HG03342 (cell line): Measurements from ENCODE around the gene SMIM14.
"Not testable (repeated sequence)": the region's sequence is repeated elsewhere in the genome, so short reads cannot be mapped to it uniquely, and the experiment has no call there.

Experiments used
- ATAC-seq: cut with Tn5 transposase; IDR thresholded peaks from one replicate; pipeline ENCODE4 v1.9.1; 2021; ENCODE audit warnings: mild to moderate bottlenecking, moderate library complexity; ENCODE audit not compliant: unreplicated experiment

Gene SMIM14

DNA sequence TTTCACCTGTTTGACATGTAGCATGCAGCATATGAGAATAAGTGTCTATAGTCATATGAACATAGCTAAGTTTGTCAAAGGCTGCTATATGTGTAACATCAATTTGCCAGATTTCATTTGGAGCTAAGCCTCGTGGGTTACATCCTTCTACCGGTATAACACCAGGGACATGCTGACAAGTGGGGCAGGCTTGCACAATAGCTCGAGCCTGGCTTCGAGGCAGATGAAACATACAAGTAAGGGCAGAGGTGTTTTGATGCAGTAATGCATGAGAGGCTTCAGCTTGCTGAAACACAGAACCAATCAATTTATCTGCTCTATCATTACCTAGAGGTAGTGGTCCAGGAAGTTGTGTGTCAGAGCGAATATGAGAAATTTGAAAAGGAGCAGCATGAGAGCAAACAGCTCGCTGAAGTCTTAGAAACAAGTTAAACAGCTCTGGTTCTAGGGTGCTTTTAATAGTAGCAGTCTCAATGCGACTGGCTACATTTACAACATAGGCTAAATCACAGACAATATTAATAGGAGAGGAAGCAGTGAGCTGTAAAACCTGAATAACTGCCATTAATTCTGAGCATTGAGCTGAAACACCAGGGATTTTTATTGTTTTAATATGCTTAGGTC is 96.6 kb downstream of the SMIM14 start:
- ATAC-seq, result no peak

DNA sequence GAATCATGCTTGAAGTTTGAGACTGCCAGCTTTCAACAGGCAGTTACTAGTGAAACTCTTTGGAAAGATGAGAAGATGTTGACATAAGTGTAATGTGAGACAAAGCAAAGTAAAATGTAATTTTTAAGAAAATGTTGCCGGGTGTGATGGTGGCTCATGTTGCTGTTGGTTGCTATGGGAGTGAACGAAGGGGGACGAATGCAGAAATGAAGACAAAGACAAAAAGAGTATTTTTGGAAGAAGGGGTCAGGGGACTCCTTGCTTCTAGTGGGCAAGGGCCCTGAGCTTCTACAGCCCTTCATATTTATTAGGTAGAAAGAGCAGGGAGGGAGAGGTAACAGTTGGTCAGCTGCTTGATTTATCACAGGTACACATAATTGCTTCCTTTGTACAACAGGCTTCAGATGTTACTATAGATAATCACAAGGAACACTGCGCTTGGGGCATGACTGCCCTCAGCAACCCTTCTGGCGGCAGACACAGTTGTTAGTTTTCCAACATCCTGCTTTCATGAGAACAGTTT is 99.5 kb downstream of the SMIM14 start:
- ATAC-seq, result no peak

DNA sequence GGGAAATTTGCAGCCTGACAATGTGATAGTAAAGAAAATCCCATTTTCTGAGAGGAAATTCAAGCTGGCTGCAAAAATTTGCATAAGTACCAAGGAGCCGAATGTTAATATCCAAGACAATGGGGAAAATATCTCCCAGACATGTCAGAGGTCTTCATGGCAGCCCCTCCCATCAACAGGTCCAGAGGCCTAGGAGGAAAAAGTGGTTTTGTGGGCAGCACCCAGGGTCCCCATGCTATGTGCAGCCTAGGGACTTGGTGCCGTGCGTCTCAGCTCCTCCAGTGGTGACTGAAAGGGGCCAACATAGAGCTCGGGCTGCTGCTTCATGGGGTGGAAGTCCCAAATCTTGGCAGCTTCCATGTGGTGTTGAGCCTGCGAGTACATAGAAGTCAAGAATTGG is 105.1 kb downstream of the SMIM14 start:
- ATAC-seq, result no peak

DNA sequence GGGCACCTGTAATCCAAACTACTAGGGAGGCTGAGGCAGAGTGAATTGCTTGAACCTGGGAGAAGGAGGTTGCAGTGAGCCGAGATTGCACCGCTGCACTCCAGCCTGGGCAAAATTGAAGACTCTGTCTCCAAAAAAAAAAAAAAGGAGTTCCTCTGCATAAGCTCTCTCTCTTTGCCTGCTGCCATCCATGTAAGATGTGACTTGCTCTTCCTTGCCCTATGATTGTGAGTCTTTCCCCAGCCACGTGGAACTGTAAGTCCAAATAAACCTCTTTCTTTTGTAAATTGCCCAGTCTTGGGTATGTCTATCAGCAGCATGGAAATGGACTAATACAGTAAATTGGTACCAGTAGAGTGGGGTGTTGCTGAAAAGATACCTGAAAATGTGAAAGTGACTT is 106.4 kb downstream of the SMIM14 start:
- not testable (repeated sequence) for ATAC-seq

DNA sequence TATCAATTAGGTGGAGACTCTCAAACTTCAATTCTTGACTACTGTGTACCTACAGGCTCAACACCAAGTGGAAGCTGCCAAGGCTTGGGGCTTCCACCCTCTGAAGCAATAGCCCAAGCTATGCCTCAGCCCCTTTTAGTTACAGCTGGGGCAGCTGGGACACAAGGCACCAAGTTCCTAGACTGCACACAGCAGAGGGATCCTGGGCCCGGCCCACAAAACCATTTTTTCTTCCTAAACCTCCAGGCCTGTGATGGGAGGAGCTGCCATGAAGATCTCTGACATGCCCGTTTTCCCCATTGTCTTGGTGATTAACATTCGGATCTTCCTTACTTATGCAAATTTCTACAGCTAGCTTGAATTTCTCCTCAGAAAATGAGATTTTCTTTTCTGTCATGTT is 108.0 kb downstream of the SMIM14 start:
- ATAC-seq, result no peak

DNA sequence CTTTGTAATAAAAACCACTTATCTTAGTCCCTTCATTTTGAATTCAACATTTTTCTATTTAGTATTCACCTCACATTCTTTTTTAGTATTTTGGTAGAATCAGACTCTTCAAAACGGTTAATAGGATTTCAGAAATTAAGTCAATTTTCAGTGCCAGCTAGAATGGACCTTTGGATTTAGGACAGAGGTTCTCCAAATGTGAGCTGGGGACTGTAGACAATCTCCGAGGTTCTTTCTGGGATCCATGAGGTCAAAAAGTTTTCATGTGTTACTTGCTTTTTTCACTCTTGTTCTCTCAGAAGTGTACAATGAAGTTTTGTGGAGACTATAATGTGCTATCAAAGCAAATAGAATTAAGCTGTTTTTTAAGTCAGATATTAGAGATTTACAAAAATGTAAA is 109.1 kb downstream of the SMIM14 start:
- no peak for ATAC-seq

DNA sequence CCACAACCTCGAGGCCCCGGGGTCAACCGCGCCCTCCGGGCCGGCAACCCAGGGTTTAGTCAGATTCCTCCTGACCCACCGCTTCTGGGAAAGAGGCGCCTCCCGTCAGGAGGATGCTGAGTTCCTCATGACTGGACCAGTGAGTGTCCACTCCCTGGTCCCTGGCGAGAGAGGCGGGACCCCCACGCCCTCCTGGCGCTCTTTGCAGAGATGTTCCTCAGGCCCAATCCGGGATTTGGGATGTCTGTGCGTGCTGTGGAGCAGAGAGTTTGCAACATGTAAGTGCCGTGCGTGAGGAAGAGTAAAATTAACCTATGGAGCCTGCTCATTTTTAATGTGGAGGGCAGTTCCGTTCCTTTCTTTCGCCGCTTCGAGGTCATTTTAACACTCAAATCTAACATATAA is 110.6 kb downstream of the SMIM14 start:
- ATAC-seq, result no peak

DNA sequence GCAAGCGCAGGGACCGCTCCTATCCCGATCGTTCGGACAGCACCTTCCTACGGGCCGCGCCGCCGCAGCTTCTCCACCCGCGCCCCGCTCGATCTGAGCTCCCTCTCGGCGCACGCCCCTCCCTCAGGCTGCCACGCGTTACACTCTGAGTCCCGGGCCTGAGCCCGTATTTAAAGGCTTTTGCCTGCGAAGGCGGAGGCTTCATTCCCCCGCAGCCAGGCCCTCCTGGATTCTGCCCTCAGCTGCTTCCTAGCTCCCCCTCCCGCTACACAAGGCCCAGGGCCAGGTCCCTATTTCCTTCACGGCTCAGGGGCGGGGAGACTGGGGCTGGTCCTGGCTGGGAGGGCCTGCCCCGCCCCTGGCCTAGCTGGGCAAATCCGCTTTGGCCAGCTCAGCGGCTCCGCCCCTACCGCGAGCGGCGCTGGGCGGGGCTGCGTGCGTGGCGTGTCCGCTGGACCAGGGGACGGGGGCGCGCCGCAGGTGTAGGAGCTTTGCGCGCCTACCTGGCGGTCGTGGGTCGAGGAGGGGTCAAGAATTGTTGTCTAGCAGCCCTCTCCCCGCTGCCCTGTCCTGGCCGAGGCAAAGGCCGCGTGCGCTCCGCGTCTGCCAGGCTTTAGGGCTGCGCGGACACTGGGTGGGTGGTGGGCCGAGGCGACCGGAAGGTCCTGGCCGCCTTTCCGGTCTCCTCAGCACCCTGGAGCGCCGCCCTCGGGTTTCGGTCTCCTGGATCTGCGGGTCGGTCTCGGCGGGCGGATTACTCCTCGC is 111.2 kb downstream of the SMIM14 start, which contains the start of gene UGDH:
TSS of gene UGDH (minus strand) at position 144 of the 765 bp plus-strand sequence. CDS start 5,927 bp downstream, outside the sequence.
- ATAC-seq, result peak; percentile 94

DNA sequence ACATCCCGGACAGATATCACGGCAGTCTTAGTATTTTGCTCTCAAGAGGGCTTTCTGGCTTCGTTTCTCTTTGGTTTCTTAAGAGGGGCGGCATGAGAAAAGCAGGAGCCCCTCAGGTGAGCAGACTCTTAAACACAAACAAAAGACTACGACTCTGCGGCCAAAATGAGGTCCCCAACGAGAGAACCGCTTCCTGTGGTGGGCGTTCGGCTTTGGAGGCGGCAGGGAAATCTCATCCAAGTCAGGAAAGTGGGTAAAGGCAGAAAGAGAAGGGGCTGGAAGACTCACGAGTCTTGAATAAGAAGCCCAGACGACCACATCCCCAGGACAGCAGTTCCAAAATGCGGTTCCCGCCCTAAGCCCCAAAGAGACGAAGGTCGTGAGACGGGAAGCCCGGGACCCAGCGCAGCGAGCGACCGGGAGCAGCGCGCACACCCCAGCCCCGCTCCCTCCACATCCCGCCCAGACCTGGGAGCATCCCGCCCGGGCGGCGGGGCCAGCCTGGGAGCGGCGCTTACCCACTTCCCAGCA is 111.8 kb downstream of the SMIM14 start:
- no peak for ATAC-seq

DNA sequence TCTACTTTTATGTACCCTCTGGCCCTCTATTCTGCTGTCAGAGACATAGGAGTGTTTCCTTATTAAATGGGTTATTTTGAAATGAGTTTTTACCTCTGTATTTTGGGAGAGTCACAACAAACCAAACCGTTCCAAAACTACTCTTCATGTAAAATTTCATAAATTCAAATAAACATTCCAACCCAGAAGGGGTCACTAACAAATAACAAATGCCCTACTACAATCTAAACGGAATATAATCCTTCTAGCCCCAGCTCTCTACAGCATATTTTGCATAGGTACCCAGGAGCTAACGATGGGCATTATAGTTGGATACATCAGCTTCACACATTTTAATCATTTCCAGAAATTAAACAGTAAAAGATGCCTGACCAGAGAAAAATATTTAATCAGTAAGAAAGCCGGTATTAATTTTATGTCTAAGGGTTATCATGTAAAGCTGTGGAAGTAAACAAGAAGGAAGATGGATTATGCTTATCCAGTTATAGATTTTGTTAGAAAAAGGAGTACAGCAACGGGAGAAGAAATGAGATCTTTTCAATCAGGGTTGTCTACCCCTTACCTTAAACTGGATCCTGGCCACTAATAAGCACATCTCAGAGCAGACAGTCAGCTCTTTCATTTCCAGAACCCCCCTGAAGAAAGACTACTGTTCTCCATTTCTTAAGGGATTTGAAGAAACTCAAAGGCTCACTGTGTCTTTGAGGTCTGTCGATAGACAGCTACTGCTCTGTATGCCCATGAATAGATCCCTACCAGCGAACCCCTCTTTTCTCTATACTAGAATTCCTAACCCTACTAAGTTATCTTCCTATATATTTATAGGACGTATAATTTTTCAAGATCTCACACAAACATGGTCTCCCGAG is 112.6 kb downstream of the SMIM14 start:
- ATAC-seq, result no peak

DNA sequence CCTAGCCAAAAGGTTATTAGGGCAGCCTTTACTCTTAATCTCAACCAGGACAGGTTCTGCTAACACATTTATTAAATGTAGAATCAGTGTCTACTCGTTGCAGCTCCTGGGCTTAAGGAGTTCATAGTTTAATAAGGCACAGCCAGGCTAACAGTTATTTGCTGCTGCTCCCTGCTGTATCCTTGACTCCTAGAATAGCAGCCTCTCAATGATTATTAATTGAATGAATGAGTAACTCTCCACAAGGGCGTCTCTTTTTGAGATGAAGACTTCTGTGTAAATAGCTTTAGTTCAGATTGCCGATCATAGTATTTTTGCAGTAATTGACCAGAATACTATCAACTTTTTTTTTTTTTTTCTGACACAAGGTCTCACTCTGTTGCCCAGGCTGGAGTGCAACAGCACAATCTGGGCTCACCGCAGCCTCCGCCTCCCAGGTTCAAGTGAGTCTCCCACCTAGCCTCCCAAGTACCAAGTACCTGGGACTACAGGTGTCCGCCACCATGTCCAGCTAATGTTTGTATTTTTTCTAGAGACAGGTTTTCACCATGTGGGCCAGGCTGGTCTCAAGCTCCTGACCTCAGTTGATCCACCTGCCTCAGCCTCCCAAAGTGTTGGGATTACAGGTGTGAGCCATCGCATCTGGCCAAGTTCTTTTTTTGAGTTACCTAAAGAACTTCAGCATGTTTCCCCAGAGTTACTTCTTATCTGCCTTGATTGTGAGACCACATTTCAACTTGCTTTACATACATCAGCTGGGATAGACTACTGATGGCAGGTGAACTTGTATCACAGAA is 114.3 kb downstream of the SMIM14 start:
- no peak for ATAC-seq

DNA sequence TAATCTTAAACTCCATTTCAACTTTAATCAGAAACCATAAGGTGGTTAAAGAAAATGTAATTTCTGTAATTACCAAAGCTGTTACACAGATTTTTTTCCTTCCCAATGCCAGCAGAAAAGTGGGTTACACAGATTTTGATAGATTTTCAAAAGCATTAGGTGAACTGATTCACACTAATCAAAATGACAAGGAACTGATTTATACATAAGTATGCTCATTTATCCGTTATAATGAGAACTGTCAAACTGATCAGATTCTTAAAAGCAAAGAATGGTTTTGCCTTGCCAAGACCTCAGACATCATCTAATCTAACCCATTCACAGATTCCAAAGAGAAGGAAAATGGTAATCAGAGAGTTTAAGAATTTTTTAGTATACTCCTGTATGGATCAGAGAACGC is 116.6 kb downstream of the SMIM14 start:
- ATAC-seq, result no peak

DNA sequence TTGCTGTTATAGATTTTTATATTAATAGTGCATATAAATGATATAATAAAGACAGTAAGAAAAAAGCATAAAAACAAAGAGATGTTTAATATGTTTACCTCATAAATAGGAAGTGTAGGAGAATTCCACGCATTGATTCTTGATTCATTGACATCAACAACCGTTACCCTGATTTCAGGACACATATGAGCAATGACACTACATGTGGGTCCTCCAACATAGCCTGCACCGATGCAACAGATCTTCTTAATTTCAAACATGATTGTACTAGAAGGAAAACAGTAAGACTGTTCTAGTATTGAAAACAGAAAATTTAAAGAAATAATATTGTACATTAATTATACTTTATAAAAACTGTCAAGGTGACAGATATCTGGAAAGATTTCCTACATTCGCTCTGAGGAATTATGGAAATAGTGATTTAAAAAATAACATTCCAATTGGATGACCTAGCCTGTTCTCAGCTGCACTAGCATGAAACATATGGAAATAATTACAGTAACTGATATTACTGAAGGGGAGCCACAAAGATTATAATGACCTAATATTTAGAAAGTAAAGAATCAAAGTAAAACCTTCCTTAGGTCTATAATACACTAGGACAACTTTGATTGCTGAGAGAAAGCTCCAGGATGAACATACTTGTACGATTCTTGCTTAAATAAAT is 117.3 kb downstream of the SMIM14 start:
- no peak for ATAC-seq

DNA sequence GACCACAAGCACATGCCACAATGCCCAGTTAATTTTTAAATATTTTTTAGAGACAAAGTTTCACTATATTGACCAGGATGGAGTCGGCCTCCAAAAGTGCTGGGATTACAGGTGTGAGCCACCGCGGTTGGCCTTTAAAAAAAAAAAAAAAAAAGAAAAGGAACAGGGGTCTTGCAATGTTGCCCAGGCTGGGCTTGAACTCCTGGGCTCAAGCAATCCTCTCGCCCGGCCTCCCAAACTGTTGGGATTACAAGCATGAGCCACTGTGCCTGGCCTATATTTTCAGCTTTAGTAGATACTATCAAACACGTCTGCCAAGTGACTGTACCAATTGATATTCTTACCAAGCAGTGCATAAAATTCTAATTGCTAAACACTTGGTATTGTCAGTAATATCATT is 120.2 kb downstream of the SMIM14 start:
- no peak for ATAC-seq

DNA sequence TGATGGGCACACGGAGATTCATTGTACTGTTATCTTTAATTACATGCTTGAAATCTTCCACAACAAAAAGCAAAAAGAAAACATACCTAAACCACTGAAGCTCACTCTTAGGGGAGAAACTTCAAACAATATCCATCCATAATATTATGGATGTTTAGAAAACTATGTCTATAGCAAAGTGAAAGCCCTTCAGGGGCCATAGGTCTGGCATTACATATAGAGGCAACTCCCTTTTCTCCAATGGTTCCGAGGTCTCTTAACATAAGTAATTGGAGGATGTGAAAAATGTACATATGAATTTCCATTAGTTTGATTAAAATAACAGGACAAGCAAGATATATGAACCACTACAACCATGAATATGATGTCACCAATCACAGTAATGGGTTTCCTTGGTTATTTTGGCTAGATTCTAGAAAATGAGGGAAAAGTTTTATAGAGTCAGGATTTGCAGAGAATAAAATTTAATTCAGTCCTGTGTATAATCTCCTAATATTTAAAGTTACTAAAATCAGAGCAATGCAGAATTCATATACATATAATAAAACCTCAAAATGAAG is 122.2 kb downstream of the SMIM14 start:
- ATAC-seq, result no peak

DNA sequence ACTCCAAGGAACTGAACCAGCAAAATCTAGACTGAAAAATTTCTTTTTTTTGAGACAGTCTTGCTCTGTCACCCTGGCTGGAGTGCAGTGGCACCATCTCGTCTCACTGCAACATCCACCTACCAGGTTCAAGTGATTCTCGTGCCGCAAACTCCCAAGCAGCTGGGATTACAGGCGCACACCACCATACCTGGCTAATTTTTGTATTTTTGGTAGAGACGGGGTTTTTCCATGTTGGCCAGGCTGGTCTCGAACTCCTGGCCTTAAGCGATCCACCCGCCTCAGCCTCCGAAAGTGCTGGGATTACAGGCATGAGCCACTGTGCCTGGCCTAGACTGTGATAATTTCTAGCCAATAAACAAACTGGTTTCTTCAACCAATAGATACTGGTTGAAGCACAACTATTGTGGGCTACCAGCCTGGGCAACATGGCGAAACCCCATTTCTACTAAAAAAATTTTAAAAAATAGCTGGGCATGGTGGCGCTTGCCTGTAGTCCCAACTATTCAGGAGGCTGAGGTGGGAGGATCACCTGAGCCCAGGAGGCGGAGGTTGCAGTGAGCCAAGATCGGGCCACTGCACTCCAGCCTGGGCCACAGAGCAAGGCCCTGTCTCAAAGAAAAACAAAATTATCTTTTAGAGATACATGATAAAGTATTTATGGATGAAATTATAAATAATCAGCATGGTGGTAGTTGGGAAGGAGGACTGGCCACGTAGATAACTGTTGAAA is 122.8 kb downstream of the SMIM14 start:
- ATAC-seq, result not testable (repeated sequence)

DNA sequence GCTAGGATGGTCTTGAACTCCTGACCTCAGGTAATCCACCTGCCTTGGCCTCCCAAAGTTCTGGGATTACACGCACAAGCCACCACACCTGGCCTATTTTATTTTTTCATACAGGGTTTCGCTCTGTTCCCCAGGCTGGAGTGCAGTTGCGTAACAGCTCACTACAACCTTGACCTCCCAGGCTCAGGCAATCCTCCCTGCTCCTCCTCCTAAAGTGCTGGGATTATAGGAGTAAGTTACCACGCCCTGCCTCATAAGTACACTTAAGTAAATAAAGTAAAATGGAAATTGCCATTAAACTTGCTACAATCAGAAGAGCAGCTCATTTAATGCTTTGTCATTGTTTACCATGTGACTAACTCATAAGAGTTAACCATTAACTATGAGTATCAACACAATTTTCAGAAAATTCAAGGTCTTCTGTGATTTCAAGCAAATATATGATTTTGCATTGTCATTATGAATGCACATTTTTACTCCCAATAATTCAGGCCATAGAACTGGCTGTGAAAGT is 123.7 kb downstream of the SMIM14 start:
- ATAC-seq, result no peak

DNA sequence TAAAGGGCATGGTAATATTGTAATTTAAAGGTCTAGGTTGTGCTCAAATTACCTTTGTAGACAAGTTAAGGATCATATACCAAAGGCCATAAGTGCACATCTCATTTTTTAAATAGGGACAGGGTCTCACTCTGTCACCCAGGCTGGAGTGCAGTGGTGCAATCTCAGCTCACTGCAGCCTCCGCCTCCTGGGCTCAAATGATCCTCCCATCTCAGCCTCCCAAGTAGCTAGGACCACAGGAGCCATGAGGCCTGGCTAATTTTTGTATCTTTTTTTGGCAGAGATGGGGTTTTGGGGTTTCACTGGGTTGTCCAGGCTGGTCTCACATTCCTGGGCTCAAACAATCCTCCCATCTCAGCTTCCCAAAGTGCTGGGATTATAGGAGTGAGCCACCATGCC is 124.4 kb downstream of the SMIM14 start:
- not testable (repeated sequence) for ATAC-seq
